ENCODE measurements around the gene ANKRD16. TPM values are rescaled to one million over a fixed set of nuclear protein-coding genes. Genes with fewer than 3 reads are reported as not detected.
A peak's percentile ranks its signal among the peaks of the same experiment; 100 is the strongest.
"Not testable (repeated sequence)": the region's sequence is repeated elsewhere in the genome, so short reads cannot be mapped to it uniquely, and the experiment has no call there.

ANKRD16 gene
- total RNA-seq (ENCODE audit: insufficient read depth, low replicate concordance): 6.0 TPM

DNA sequence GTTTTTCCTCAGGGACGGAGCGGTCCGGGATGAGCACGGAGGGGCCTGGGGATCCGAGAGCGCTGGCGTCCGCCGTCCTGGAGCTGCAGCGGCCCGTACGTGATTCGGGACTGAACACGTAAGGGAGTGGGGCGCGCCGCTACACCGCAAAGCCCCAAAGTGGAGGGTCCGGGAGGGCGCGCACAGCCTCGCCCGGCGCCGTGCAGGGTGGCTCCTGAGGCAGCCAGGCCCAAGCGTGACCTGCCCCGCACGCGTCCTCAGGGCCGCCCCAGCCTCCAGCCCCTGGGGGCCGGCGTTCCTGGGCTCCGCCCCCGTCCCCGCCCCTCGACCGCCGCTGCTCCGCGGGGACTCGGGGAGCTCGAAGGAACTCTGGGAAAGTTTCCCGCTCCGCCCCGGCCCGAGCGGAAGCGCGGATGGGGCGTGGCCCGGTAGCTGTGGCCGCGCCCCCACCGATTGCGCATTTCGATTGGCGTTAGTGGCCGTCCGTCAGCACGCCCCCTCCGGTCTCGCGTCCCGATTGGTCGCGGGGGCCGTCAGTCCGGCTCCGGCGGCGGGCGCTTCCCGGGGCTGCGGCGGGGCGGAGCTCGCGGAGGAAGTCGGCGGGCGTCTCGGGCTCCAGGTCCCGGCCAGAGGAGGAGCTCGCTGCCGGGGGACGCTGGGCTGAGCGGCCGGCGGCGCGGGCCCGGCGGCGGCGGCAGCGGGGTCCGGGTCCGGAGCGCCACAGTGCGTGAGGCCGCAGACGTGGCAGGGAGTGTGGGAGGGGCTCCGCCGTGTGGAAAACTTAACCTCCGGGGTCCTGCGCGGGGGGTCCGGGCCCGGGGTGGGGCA is at the start of gene ANKRD16, which contains the start of gene FBH1:
TSS of gene ANKRD16 (minus strand) at position 270 of the 828 bp plus-strand sequence. CDS start 539 bp downstream, outside the sequence.
TSS of gene FBH1 (plus strand) at position 620 of the 828 bp plus-strand sequence. CDS start at position 723, 103 bp downstream.
- DNase-seq (ENCODE audit: low spot score): peak; percentile 99

DNA sequence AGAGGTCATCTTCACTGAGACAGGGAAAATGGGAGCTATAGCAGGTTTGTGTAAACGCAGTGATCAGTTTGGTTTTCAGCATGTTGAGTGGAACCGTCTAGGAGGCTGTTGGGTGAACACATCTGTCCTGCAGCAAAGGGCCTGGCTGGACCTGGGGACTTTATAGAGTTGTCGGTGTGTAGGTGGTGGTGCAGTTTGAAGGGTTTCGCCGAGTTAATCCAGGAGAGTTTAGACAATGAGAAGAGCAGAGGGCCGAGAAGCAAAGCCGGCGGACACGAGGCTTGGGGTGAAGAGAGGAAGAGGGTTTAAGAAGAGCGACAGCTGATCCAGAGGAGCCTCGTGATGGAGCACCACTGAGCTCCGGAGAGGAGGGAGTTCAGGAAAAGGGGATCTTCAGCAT is 48.6 kb upstream of the ANKRD16 start:
- DNase-seq (ENCODE audit: low spot score): no peak

DNA sequence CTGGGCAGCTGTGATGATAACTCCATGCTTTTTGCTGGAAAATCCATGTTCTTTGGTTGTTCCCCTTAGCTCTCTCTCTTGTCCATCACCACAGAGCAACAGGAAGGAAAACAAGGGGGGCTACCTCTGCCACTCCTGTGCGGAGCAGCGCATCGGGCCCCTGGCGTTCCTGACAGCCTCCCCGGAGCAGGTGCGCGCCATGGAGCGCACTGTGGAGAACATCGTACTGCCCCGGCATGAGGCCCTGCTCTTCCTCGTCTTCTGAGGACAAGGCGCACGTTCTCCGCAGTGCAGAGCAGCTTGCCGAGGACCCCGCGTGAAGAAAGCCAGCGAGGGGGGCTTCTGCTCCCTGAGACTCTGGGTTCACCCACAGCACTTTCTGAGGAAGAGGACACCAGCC is 47.3 kb upstream of the ANKRD16 start:
- DNase-seq (ENCODE audit: low spot score): no peak

DNA sequence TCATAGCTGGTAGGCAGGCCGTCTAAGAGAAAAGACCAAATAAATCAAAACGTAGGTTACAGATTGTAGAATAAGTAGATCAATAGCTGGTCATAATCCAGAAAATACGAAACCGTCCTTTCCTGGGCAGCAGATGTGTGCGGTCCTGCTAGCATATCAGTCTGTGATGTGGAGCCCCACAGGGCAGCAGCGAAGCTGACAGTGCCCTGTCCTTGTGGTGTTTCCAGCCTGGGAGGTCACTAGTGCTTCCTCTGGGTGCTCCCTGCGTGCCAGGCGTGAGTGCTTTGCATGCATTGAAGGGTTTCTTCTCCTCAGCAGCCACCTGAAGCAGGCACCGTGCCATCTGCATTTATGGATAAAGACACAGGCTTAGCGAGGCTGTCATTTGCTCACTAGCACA is 45.9 kb upstream of the ANKRD16 start:
- DNase-seq (ENCODE audit: low spot score): no peak

DNA sequence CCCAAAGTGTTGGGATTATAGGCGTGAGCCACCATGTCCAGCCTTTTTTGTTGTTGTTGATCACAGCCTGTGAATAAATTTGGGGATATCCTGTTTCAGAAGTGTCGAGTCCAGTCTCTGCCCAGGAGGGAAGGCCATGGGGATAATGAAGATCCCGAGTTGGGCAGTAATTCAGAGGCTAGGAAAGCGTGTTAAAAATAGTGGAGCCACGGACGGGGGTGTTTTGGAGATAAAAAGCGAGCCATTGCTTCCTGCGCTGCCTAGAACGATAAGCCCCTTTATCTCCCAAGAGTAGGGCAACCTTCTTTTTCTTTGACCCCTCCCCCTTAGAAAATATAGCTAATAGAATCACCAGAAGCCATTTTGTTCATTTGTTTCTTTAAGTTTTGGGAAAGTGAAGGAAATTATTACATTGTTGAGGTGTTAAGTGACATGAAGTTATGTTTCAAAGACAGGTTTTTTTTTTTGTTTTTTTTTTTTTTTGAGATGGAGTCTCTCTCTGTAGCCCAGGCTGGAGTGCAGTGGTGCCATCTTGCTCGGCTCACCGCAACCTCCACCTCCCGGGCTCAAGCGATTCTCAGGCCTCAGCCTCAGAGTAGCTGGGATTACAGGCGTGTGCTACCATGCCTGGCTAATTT is 44.3 kb upstream of the ANKRD16 start:
- no peak for DNase-seq (ENCODE audit: low spot score)

DNA sequence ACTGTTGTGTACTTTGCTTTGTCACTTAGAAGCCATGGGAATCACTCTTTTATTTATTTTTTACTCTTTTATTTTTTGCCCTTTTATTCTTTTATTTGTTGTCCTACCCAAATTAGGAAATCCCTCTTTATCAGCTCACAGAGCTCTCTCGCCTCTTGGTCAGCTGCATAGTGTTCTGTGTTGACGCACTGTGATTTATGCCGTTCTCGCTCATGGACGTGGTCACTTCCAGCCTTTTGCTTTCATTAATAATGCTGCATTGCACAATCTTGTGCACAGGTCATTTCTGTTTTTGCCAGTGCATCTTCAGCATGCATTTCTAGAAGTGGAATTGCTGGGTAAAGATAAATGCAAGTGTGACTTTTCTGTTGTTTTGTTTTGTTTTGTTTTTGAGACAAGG is 42.7 kb upstream of the ANKRD16 start:
- DNase-seq (ENCODE audit: low spot score): no peak

DNA sequence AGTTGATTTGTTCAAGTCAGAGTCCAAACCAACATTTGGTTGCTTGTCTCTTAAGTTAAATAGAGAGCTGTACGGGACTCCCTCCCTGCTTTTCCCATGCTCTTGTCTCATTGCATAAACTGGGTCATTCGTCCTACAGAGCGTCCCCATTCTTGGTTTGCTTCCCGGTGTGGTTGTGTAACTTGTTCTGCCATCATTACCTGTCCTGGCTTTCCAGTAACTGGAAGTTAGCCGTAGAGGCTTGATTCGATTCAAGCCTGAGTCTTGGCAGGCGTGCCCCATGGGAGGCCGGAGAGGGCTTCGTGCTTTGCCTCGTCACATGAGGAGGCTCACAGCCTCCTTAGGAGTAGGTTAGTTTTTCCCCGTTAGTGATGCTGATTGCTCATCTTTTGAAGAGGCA is 40.6 kb upstream of the ANKRD16 start:
- DNase-seq (ENCODE audit: low spot score): no peak

DNA sequence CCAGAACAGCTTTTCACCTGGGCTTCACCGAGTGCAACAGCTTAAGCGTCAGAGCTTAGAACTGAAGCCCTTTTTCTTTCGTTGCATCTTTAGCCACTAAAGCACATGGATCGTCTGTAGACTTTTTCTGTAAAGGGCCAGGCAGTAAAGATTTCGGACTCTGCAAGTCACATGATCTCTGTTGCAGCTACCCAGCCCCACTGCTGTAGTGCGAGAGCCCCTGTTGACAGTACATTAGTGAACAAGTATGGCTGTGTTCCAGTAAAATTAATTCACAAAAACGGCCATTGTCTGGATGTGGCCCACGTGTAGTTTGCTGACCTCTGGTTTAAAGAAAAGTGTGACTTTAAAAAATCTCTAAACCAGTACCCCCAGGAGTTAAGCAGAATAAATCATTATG is 39.7 kb upstream of the ANKRD16 start:
- DNase-seq (ENCODE audit: low spot score): no peak

DNA sequence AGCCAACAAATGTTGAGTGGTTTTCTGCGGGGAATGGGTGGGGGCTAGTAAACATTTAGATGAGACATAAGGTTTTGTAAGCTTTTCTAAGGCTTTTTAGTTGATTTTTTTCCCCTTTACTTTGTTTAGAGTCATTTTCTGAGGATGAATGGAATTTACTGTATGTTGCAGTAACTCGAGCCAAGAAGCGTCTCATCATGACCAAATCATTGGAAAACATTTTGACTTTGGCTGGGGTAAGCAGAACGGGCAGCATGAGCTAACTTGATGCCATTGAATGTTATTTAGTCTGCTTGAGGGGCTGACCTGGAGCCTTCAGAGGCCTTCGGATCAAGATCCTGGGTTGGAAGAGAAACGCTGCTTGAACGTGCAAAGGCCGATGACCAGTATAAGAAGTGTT is 37.6 kb upstream of the ANKRD16 start:
- DNase-seq (ENCODE audit: low spot score): no peak

DNA sequence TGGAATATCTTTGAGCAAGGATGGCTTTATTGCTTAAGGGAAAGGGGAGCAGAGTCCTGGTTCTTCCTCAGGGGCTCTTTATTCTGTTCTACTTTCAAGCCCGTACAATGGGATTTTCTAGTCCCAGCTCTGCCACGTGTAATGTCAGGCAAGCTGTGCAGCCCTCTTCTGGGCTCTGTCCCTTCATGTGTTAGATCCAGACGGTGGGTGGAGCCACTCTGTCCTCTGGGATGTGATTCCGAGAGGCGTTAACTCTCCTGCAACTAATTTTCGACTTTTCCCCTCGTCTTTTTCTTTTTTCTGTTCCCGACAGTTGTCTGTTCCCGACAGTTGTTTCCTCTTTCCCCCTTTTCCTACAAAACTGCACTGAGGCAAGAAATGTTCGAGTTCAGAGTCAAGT is 35.2 kb upstream of the ANKRD16 start:
- no peak for DNase-seq (ENCODE audit: low spot score)

DNA sequence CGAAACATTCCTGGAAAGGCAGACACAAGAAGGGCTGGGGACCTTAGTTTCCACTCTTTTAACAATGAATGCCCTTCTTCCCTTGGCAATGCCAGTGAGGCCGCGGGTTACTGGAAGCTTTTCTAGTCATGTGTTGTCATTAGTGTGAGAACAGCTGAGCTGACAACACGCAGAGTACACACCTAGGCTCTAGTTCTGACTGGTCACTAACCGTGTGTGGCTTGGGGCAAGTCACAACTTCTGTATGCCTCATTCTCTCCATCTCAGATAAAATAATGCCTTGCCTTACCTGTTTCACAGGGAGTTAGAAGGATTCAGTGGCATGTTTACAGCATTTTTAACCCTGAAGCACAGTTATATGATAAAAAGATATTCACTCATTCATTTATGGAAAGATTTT is 32.1 kb upstream of the ANKRD16 start:
- DNase-seq (ENCODE audit: low spot score): no peak

DNA sequence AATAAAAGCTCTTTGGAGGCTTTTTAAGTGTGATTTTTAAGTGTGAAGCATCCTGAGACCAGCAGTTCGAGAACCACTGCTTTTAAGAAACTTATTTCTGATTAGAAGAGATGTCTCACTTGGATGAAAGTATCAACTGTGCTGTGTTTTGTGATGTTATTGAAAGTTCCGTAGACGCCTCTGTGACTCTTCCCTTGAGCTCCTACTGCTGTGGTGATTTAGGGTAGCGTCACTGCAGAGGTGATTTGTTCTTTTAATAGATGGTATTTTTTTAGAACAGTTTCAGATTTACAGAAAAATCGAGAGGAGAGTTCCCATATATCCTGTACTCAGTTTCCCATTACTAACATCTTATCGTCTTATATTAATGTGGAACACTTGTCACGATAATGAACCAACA is 29.9 kb upstream of the ANKRD16 start:
- DNase-seq (ENCODE audit: low spot score): no peak

DNA sequence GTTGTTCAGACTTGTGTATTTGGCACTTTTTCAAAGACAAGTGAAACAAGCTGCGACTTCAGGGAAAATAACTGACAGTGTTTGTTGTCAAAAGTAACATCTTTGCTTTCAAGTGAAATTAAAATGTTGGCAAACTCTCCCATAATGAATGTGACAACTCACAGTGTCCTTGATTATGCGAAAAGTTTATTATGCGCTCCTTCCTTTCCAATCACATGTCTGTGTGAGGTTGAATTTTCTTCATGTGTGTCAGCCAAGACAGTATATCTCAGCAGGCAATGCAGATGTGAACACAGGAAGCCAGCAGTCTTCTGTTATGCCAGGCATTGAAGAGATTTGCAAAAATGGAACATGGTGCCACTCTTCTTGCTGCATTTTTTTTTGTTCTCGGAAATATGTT is 29.1 kb upstream of the ANKRD16 start:
- DNase-seq (ENCODE audit: low spot score): no peak

DNA sequence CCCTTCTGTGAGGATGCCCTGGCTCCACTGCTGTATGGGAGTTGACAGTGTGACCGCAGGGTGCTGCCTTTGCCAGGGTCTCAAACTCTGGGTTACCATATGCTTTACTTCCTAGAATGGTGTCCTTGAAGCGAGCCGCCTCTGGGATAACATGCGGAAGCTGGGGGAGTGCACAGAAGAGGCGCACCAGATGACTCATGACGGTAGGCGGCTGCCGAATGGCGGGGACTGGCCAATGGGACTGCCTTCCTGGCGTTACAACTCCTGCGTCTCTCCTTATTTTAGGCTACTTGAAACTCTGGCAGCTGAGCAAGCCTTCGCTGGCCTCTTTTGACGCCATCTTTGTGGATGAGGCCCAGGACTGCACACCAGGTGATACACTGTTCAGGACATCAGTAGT is 27.6 kb upstream of the ANKRD16 start:
- DNase-seq (ENCODE audit: low spot score): no peak

DNA sequence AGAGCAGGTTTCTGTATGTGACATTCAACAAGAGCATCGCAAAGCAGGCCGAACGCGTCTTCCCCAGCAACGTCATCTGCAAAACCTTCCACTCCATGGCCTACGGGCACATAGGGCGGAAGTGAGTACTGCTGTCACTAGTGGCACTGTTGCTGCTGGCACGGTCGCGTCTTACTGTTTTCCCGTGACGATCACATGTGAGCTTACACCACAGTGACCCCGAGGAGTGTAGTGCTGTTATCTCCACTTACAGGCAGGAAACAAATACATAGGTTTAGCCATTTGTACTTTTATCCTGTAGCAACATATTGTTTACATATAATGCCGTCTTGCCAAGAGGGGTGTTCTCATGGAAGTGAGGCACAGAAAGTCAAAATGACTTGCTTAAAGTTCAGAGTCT is 25.8 kb upstream of the ANKRD16 start:
- DNase-seq (ENCODE audit: low spot score): no peak

DNA sequence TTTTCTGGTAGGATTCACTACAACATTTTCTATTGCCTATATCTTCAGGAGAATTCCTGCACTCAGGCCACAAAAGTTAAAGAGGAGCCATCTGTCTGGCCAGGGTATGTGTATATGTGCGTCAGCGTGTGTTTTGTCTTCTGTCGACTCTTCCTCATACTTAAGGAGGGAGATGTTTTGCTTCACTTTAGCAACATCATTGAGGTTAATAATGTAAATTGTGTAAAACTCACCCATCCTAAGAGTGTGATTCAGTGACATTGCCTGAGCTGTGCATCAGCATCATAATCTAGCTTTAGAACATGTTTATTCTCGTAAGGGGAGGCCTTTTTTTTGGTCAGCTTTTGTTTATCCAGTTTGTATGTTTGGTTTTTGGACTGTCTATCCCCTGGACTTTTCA is 24.0 kb upstream of the ANKRD16 start:
- DNase-seq (ENCODE audit: low spot score): no peak

DNA sequence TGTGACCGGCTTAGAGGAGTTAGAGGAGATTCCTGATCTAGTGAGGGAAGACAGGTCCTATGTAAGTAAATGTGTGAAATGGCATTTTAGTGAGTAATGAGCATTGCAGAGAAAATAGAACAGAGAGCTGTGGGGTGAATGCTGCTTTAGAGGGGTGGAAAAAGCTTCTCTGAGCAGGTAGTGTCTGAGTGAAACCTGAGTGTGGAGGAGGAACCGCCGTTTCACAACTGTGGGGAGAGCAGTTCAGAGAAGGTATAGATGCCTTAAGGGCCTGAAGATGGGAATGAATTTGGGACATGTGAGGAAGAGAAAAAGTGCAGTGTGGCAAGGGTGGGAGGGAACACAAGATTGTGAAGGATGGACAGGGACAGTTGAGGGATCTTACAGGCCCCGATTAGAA is 22.0 kb upstream of the ANKRD16 start:
- DNase-seq (ENCODE audit: low spot score): no peak

DNA sequence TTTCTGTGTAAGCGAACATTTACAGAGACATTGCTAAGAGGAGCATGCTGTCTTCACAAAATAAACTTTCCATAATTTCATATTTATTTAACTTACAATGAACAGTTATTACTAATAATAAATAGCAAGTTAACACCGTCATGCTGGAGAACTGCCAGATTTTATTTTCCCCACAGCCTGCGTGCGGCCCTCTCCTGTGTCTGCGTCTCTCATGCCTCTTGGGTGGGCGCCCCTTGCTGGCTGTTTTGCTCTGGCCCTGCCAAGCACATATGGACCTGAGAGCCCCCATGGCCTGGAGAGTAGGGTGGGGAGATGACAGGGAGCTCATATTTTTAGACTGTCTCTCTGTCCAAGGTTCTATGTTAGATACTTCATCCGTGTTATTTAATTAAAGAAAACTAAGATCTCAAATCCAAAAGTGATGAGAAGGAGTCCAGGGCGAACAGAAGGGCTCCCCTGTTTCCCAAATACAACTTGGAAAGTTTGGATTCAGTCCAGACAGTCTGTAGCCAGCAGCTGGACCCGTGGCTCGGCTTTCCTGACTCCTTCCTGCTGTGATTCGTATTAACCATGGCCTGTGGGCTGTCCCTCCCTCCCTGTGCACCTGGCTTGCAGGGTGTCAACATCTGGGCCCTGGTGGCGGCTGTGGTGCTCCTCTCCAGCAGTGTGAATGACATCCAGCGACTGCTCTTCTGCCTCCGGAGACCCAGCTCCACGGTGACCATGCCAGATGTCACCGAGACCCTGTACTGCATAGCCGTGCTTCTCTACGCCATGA is 20.8 kb upstream of the ANKRD16 start:
- DNase-seq (ENCODE audit: low spot score): no peak

DNA sequence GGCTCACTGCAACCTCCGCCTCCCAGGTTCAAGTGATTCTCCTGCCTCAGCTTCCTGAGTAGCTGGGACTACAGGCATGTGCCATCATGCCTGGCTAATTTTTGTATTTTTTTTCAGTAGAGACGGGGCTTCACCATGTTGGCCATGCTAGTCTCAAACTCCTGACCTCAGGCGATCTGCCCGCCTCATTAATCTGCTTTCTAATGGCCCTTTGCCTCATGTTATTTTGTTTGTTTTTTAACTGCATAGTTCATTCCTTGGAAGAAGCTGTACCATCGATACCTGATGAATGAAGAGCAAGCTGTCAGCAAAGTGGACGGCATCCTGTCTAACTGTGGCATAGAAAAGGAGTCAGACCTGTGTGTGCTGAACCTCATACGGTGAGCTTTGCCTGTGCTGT is 19.0 kb upstream of the ANKRD16 start:
- DNase-seq (ENCODE audit: low spot score): not testable (repeated sequence)

DNA sequence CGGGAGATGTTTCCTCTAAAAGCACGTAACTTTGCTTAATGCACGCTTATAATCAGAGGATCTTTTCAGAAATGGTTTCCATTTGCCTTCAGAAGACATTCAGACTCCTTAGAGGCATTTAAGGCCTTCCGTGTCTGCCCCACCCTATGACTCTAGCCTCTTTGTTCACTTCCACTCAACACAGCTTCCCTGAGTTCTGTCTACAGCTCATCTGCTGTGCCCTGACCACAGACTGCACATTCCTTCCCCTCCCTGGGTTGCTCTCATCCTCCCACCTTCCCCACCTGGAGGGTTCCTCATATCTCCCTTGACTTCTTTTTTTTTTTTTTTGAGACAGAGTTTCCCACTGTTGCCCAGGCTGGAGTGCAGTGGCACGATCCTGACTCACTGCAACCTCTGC is 17.0 kb upstream of the ANKRD16 start:
- no peak for DNase-seq (ENCODE audit: low spot score)

DNA sequence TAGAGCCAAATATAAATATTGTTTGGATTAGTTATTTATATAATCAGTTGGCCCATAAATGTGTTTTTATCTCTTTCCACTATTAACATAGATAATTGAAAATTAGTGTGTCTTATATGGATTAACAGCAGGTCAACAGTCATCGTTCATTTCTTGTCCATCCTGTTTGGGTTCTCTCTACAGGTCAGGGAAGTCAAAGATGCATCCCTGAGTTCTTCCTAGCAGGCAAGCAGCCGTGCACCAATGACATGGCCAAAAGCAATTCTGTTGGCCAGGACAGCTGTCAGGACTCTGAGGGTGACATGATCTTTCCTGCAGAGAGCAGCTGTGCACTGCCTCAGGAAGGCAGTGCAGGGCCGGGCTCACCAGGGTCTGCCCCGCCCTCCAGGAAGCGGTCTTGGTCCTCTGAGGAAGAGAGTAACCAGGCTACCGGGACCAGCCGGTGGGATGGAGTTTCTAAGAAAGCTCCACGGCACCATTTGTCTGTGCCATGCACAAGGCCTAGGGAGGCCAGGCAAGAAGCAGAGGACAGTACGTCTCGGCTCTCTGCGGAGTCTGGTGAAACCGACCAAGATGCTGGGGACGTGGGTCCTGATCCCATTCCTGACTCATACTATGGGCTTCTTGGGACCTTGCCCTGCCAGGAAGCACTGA is 16.3 kb upstream of the ANKRD16 start:
- no peak for DNase-seq (ENCODE audit: low spot score)

DNA sequence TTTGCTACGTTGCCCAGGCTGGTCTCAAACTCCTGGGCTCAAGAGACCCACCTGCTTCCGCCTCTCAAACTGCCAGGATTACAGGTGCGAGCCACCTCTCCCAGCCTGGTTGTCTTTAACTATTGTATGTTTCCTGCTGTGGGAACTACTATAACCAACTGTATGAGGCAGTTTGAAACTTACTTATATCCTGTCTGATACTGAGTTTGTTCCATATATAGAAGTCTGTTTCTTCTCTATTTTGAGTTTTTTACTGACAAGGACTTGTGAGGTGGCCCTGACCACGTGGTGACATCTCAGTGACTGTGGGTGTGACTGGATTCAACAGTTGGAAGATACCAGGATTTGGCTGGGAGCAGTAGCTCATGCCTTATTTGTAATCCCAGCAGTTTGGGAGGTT is 14.5 kb upstream of the ANKRD16 start:
- DNase-seq (ENCODE audit: low spot score): no peak
